22Rv1 (cell line): ENCODE results near the gene TGDS.

ENCODE experiments used
- ZFX ChIP-seq: fragments of 450-650 bp; IDR thresholded peaks from 2 replicates; pipeline ENCODE4 v1.6.1; 2017; ENCODE audit warnings: antibody characterized with exemption, borderline replicate concordance
- TF ChIP-seq, protein P1 (sequence below): fragments of 450-650 bp; IDR thresholded peaks from 2 replicates; pipeline ENCODE4 v1.5.1; 2017; ENCODE audit warnings: mild to moderate bottlenecking

DNA sequence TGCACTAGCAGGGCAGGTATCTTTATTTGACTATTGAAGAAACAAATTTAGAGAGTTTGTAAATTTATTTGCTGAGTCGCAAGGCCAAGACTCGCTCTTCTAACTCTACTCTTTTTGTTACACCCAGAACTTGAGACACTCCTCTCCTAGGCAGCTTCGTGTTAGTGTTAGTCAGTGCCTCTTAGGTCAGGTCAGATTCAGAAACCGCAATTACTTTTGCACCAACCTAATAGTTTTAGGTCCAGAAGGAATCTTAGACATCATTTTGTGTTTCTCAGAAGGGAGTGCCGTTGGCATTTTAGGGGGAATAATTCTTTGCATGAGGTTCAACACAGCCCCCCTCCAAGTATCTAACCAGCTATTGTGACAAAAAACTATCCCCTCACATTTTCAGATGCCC, 14.5 kb upstream of the TGDS start:
- TF ChIP-seq, protein P1, sequence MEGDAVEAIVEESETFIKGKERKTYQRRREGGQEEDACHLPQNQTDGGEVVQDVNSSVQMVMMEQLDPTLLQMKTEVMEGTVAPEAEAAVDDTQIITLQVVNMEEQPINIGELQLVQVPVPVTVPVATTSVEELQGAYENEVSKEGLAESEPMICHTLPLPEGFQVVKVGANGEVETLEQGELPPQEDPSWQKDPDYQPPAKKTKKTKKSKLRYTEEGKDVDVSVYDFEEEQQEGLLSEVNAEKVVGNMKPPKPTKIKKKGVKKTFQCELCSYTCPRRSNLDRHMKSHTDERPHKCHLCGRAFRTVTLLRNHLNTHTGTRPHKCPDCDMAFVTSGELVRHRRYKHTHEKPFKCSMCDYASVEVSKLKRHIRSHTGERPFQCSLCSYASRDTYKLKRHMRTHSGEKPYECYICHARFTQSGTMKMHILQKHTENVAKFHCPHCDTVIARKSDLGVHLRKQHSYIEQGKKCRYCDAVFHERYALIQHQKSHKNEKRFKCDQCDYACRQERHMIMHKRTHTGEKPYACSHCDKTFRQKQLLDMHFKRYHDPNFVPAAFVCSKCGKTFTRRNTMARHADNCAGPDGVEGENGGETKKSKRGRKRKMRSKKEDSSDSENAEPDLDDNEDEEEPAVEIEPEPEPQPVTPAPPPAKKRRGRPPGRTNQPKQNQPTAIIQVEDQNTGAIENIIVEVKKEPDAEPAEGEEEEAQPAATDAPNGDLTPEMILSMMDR, result no peak
- TF ChIP-seq ZFX, result no peak
